Muscle of back (tissue), 10 donors: ENCODE data around the gene SLC6A15. TPM values are rescaled to one million over a fixed set of nuclear protein-coding genes. Genes with fewer than 3 reads are reported as not detected.

Experiments
- polyA plus RNA-seq, 10 donors: library from polyadenylated mRNA; unstranded; fragments of 120-200 nt; gene quantifications; one replicate each; pipeline ENCODE4 v1.2.1, GENCODE V29; 2013; ENCODE audit not compliant: insufficient read length in 10 of 10

Gene SLC6A15
- polyA plus RNA-seq, 10 donors: 0.57 to 3.4 (median 1.6) TPM

Other genes with a start within 250 kb of the SLC6A15 start
- under 1 TPM in 4 of 10 donors, not detected in 6; 0.11 to 0.49 (median 0.35) TPM for gene TSPAN19, start 123.5 kb upstream of the SLC6A15 start, polyA plus RNA-seq
- under 1 TPM; 0.27 to 0.74 (median 0.41) TPM for gene LRRIQ1, start 123.6 kb upstream of the SLC6A15 start, polyA plus RNA-seq